DOHH2 (cell line): Measurements from ENCODE around the gene ADAT1.

Experiments used
- CTCF ChIP-seq: fragments of 200-600 bp; sonication (generic); IDR thresholded peaks from one replicate; pipeline ENCODE4 v1.5.1; 2014; ENCODE audit warnings: antibody characterized with exemption, mild to moderate bottlenecking, low read depth, low read length; ENCODE audit not compliant: poor library complexity, severe bottlenecking
- EZH2phosphoT487 ChIP-seq: fragments of 200-600 bp; sonication (generic); IDR thresholded peaks from 2 replicates; pipeline ENCODE4 v1.6.1; 2017; ENCODE audit warnings: borderline replicate concordance, mild to moderate bottlenecking, antibody characterized with exemption, low read length, moderate library complexity, mixed read lengths

- no peak for TF ChIP-seq CTCF
- no peak for TF ChIP-seq EZH2phosphoT487
Measured at GRCh38 chr16:75660726-75661302, 37.7 kb upstream of the ADAT1 start.
